GM18498 (cell line): ENCODE results near the gene UBP1.
"Not testable (repeated sequence)": the region's sequence is repeated elsewhere in the genome, so short reads cannot be mapped to it uniquely, and the experiment has no call there.

ENCODE experiments used
- ATAC-seq: cut with Tn5 transposase; IDR thresholded peaks from one replicate; pipeline ENCODE4 v1.9.1; 2021; ENCODE audit warnings: mild to moderate bottlenecking, moderate library complexity; ENCODE audit not compliant: unreplicated experiment

The UBP1 gene

DNA sequence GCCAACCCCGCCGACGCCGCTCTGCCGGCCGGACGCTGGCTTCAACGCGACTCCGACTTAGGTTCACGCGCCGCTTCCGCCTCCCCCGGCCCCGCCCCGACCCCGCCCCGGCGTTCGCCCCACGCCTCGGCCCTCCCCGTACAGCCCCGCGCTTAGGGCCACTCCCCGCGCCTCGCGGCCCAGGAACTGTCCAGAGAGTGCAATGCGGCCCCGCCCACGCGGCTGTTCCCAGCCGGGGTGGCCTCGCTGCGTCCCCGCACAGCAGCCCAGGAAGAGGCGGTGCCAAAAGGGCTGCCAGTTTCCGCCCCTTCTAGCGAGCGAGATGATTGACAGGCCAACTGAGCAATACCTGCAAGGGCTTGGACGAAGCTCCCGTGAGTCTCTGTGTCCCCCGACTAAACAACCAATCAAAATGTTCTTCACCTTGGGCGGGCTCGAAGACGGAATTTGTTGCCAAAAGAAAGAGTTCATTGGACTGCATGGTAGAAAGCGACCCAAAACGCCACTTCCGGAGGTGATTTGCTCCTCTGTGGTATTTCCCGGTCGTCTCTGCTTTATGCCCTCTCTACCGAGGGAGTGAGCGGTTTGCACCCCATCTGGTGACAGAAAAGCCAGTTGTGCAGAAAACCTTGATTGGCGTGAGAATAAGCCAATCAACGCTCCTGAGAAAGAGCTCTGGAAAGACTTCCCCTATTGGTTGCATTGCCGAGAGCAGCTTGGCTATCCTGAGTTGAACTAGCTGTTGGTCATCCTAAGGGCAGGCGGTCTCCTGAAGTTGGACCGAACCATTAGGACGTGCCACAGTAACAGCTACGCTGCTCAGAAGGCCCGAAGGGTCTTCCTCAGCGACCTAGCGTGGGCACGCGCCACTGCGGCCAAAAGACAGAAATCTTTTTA, at the start of gene UBP1:
Gene UBP1, minus strand, starts transcription at position 78 of the 897 bp plus-strand sequence. CDS start 557 bp downstream, outside the sequence.
- peak; percentile 88 for ATAC-seq

DNA sequence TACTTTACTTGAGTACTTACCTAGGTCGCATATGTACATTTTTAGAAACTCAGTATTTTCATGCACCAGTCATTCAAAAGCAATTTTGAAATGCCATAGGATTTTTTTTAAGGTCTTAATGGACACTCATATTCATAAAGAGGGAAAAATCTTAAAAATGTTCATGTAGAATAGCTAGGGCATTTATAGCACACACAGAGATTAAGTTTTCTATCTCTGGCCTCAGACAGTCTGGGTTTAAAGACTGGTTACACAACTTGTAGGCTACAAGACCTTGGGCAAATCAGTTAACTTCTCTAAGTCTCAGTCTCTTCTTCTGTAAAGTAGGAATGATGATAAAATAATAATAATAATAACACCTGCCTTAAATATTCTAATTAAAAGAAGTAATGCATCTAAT, 48.5 kb upstream of the UBP1 start:
- no peak for ATAC-seq

GRCh38 chr3:33488246-33488645, 48.0 kb upstream of the UBP1 start:
- no peak for ATAC-seq

- no peak for ATAC-seq
These were observed 41.9 kb upstream of the UBP1 start for GRCh38 chr3:33482111-33482521.

DNA sequence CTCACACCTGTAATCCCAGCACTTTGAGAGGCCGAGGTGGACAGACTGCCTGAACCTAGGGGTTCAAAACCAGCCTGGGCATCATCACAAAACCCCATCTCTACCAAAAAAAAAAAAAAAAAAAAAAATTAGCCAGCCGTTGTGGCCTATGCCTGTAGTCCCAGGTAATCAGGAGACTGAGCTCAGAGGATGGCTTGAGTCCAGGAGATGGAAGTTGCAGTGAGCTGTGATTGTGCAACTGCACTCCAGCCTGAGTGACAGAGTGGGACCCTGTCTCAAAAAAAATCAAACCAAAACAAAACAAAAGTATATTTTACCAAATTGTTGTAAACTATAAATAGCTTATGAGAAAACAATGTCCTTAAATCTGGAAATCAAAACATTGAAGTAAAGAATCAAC, 34.7 kb upstream of the UBP1 start:
- no peak for ATAC-seq

DNA sequence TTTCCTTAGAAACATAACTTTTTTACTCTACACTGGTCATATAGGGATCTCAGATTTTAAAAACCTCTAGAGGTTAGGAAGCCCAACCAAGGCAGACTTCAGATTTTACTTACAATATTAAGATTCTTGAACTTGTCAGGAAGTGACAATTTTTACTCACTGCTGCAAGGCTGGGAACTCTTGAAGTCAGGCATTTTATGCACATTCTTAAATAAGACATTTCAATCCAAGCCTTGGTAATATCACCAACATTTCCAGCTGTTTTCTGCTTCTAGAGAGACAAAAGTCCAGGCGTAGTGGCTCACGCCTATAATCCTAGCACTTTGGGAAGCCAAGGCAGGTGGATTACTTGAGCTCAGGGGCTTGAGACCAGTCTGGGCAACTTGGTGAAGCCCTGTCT, 33.6 kb upstream of the UBP1 start:
- ATAC-seq = no peak

DNA sequence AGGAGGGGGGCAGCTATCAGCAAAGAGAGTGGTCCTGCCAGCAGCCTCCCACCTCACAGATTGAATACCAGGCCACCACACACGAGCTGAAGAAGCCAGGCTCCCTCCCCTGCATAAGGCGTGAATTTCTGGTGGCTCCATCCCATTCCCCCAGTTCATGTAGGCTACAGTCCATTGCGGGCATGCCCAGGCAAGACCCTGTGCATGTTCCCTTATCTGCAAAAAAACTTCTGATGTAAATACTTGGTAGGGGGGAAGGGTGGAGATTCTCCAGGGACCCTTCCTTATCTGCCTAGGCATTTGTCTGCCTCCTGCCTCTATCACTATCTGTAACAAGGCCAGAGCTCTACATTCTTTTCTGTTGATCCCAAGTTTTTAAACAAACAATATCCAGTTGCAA, 27.6 kb upstream of the UBP1 start:
- no peak for ATAC-seq

DNA sequence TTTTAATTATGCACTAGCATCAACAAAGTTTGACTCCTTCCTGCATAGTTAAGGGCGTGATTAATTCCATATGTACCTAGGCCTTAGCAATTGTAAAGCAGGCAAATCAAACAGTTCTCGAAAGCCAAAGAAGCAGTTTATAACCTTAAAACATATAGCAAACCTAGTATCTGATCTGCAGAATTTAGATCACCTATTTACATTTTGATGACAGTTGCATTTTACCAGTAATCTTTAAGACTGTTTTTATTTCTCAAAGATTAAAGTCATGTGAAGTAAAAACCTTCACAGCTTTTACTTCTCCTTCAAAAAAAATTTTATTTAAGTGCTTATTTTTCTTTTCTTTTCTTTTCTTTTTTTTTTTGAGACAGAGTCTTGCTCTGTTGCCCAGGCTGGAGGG, 20.9 kb upstream of the UBP1 start:
- ATAC-seq = no peak

DNA sequence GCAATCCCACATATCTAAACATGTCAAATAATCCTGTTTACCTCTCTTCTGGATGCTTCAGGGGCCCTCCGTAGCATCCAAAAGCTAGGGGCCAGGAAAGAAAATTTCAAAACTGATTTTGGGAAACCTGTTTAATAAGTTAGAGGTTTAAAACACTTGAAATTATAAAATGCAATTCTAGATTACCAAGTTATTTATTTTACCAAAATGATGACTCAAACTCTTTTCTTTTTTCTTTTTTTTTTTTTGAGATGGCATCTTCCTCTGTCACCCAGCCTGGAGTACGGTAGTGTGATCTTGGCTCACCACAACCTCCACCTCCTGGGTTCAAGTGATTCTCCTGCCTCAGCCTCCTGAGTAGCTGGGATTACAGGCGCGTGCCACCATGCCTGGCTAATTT, 19.4 kb upstream of the UBP1 start:
- not testable (repeated sequence) for ATAC-seq

DNA sequence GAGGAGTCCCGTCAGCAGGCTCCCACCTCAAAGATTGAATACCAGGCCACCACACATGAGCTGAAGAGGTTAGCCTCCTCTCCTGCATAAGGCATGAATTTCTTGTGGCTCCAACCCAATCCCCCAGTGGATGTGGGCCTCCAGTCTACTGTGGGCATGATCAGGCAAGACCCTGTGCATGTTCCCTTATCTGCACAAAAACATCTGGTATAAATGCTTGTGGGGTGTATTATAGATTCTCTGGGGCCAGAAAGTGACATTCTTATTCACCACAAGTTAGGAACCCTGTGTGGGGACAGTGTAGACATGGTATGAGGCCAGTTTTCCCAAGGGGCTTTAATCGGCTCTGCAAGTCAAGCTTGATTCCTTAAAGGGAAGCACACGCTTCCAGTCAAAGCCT, 18.2 kb upstream of the UBP1 start:
- no peak for ATAC-seq

- no peak for ATAC-seq
These were observed 16.6 kb upstream of the UBP1 start for GRCh38 chr3:33456756-33457155.

DNA sequence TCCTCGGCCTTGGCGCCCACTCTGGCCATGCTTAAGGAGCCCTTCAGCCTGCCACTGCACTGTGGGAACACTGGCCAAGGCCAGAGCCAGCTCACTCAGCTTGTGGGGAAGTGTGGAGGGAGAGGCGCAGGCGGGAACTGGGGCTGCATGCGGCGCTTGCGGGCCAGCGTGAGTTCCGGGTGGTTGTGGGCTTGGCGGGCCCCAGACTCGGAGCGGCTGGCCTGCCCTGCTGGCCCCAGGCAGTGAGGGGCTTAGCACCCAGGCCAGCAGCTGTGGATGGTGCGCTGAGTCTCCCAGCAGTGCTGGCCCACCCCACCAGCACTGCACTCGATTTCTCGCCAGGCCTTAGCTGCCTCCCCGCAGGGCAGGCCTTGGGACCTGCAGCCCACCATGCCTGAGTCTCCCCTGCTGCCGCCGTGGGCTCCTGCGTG, 13.1 kb upstream of the UBP1 start:
- ATAC-seq = no peak

DNA sequence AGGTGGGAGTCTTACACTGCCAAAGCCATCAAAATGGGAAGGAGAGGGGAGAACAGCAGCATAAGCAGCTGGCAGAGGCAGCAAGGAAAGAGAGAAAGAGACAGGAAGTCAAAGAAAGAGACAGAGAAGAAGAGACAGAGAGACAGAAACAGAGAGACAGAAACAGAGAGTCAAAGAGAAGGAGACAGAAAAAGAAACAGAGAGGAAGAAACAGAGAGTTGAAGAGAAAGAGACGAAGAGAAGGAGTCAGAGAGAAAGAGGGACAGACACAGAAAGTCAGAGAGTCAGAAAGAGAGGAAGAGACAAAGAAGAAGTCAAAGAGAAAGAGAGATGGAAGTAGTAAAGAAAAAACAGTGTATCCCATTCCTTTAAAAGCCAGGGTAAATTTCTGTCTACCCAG, 11.8 kb upstream of the UBP1 start:
- ATAC-seq = not testable (repeated sequence)

GRCh38 chr3:33447958-33448357, 7.8 kb upstream of the UBP1 start:
- no peak for ATAC-seq

- ATAC-seq = not testable (repeated sequence)
These were observed 7.0 kb upstream of the UBP1 start for GRCh38 chr3:33447256-33447625.

- no peak for ATAC-seq
These were observed 2.0 kb upstream of the UBP1 start for GRCh38 chr3:33442190-33442589.

- ATAC-seq = peak; percentile 3
These were observed 1.2 kb upstream of the UBP1 start for GRCh38 chr3:33441225-33441976.

GRCh38 chr3:33439546-33440327, 468 bp downstream of the UBP1 start:
- peak; percentile 30 for ATAC-seq

DNA sequence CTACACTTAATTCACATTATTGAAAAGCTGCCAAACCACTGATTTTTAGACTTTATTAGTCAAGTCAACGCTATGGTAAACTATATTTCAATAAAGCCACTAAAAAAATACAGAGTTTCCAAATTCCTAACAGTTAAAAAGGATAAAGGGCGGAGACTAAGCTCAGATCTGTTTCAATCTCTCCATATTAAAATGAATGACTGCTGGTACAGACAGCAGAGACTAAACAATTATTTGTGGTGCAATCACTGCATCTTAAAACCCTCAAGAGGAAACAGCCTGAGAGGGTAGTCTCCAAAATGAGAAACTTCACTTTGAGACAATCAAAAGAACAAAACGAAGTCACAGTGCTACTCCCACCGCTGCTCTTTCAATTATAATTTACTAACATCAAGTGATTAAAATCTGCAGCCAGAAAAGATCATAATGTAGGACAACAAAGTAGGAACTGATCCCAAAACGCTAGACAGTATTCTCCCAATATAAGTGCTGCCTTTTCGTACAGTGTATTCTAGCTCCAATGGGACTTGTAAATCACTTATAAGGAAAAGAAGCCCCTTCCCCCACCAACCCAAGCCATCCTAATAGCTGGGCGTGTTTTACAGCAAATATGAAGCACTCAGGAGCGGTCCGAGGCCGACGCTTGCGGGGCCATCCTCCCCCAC, 1.2 kb downstream of the UBP1 start:
- no peak for ATAC-seq

DNA sequence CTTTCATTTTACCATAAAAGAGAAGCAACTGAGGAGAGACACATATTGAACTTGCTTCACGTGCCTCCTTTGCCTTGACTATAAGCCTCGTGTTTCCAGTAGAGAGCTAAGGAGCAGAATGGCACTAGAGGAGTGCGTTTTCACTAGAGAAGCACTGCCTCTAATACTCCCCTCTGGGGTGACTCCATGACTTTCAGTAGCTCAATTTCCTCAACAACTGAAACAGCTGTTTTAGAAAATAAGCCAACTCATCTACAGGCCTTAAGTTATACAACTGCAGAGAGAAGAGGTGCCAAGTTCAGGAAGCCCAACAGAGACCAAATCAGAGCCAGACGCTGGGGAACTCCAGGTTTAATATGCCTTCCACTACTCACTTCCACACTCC, 1.9 kb downstream of the UBP1 start:
- ATAC-seq = no peak
